ENCODE results near the gene ARMC9. TPM values are rescaled to one million over a fixed set of nuclear protein-coding genes. Genes with fewer than 3 reads are reported as not detected.
A peak's percentile ranks its signal among the peaks of the same experiment; 100 is the strongest.

The ARMC9 gene
- total RNA-seq, 1 donor from 2014 or later = 40.8 TPM

- no peak overlapping the region for H3K27ac Mint-ChIP-seq
- H3K36me3 Mint-ChIP-seq (ENCODE audit: insufficient read depth) = peaks cover 25% of the 10 kb centered on the region
- H3K27me3 Mint-ChIP-seq = no peaks in the 10 kb centered on the region
- TF ChIP-seq CTCF (IDR thresholded peaks at IDR 0.05; ENCODE audit: unreplicated experiment) = no peak
- H3K4me1 Mint-ChIP-seq (ENCODE audit: low read depth) = peaks cover 7% of the 10 kb centered on the region
- peaks cover 7% of the 10 kb centered on the region for H3K9me3 Mint-ChIP-seq (ENCODE audit: low read depth)
- DNase-seq (ENCODE audit: low spot score, unreplicated experiment) = no peak
- no peak overlapping the region for H3K4me3 Mint-ChIP-seq (ENCODE audit: low read depth)
These were observed 120.0 kb downstream of the ARMC9 start for GRCh38 chr2:231318436-231318835.

GRCh38 chr2:231318954-231319353, 120.5 kb downstream of the ARMC9 start:
- Mint-ChIP-seq H3K4me3 (ENCODE audit: low read depth) (no peak overlapping the region), H3K4me1 (ENCODE audit: low read depth) (peaks cover 7% of the 10 kb centered on the region), H3K27ac (no peak overlapping the region), H3K9me3 (ENCODE audit: low read depth) (peaks cover 7% of the 10 kb centered on the region), H3K36me3 (ENCODE audit: insufficient read depth) (peaks cover 25% of the 10 kb centered on the region), H3K27me3 (no peaks in the 10 kb centered on the region)
- TF ChIP-seq CTCF (IDR thresholded peaks at IDR 0.05; ENCODE audit: unreplicated experiment) = no peak
- DNase-seq (ENCODE audit: low spot score, unreplicated experiment) = no peak

GRCh38 chr2:231319867-231320266, 121.4 kb downstream of the ARMC9 start:
- H3K4me1 Mint-ChIP-seq (ENCODE audit: low read depth) = peaks cover 7% of the 10 kb centered on the region
- H3K27ac Mint-ChIP-seq = no peak overlapping the region
- peaks cover 7% of the 10 kb centered on the region for H3K9me3 Mint-ChIP-seq (ENCODE audit: low read depth)
- H3K4me3 Mint-ChIP-seq (ENCODE audit: low read depth) = no peak overlapping the region
- TF ChIP-seq CTCF (IDR thresholded peaks at IDR 0.05; ENCODE audit: unreplicated experiment) = no peak
- H3K27me3 Mint-ChIP-seq = no peaks in the 10 kb centered on the region
- no peak for DNase-seq (ENCODE audit: low spot score, unreplicated experiment)
- peaks cover 18% of the 10 kb centered on the region for H3K36me3 Mint-ChIP-seq (ENCODE audit: insufficient read depth)

- DNase-seq (ENCODE audit: low spot score, unreplicated experiment) = no peak
- H3K4me3 Mint-ChIP-seq (ENCODE audit: low read depth) = no peak overlapping the region
- peaks cover 14% of the 10 kb centered on the region for H3K36me3 Mint-ChIP-seq (ENCODE audit: insufficient read depth)
- H3K9me3 Mint-ChIP-seq (ENCODE audit: low read depth) = peaks cover 3% of the 10 kb centered on the region
- H3K4me1 Mint-ChIP-seq (ENCODE audit: low read depth) = peaks cover 7% of the 10 kb centered on the region
- H3K27ac Mint-ChIP-seq = peak overlapping the region; percentile 87
- H3K27me3 Mint-ChIP-seq = no peaks in the 10 kb centered on the region
- no peak for TF ChIP-seq CTCF (IDR thresholded peaks at IDR 0.05; ENCODE audit: unreplicated experiment)
These were observed 122.6 kb downstream of the ARMC9 start for GRCh38 chr2:231321021-231321420.

GRCh38 chr2:231321556-231322334, 123.3 kb downstream of the ARMC9 start:
- no peak overlapping the region for H3K27ac Mint-ChIP-seq
- no peaks in the 10 kb centered on the region for H3K27me3 Mint-ChIP-seq
- H3K36me3 Mint-ChIP-seq (ENCODE audit: insufficient read depth) = peaks cover 10% of the 10 kb centered on the region
- TF ChIP-seq CTCF (IDR thresholded peaks at IDR 0.05; ENCODE audit: unreplicated experiment) = no peak
- peaks cover 7% of the 10 kb centered on the region for H3K4me1 Mint-ChIP-seq (ENCODE audit: low read depth)
- H3K4me3 Mint-ChIP-seq (ENCODE audit: low read depth) = no peak overlapping the region
- H3K9me3 Mint-ChIP-seq (ENCODE audit: low read depth) = peaks cover 3% of the 10 kb centered on the region
- DNase-seq (ENCODE audit: low spot score, unreplicated experiment) = no peak
